Panc1 (cell line): ENCODE data around the gene ARL5C. TPM values are rescaled to one million over a fixed set of nuclear protein-coding genes. Genes with fewer than 3 reads are reported as not detected.

Experiments used
- ATAC-seq: fragments of 200-7000 bp; cut with Tn5 transposase; 2 replicates; pipeline ENCODE4 v1.9.1; 2020; ENCODE audit warnings: mild to moderate bottlenecking, moderate library complexity
- BruUV-seq: library from RNA; stranded (reverse); fragments of 400-500 nt; replicated peaks from 2 replicates; lab custom pipeline; 2021; lab: Mats Ljungman, UMichigan
- CTCF ChIA-PET: fragments of 300-600 bp; sonication (Branson Sonifier 250); formaldehyde crosslinking; loops from one replicate; lab custom pipeline; 2022; ENCODE audit warnings: antibody characterized with exemption; lab: Charles Lee
- POLR2A ChIA-PET: fragments of 300-600 bp; sonication (Branson Sonifier 250); formaldehyde crosslinking; loops from one replicate; lab custom pipeline; 2022; ENCODE audit warnings: antibody characterized with exemption; lab: Charles Lee
- DNase-seq: peaks from one replicate; pipeline ENCODE4 v3.0.0-alpha.2; 2010; ENCODE audit warnings: low read depth, low spot score
- H3K27ac ChIP-seq: 2 replicates; pipeline ENCODE4 v1.5.1; 2011; ENCODE audit warnings: mild to moderate bottlenecking, low read length, inconsistent platforms
- H3K27me3 ChIP-seq: fragments of 200-500 bp; sonication (Bioruptor generic); 2 replicates; pipeline ENCODE4 v1.6.0; 2014; ENCODE audit warnings: low read length, inconsistent platforms; ENCODE audit not compliant: control insufficient read depth, insufficient read depth
- H3K36me3 ChIP-seq: fragments of 200-500 bp; sonication (Bioruptor generic); 2 replicates; pipeline ENCODE4 v1.5.1; 2014; ENCODE audit warnings: inconsistent platforms, mild to moderate bottlenecking, low read length, moderate library complexity; ENCODE audit not compliant: control insufficient read depth, insufficient read depth
- H3K4me1 ChIP-seq: 2 replicates; pipeline ENCODE4 v1.5.1; 2011; ENCODE audit warnings: inconsistent platforms, mild to moderate bottlenecking, low read length, moderate library complexity; ENCODE audit not compliant: control insufficient read depth, insufficient read depth
- H3K4me3 ChIP-seq, 2 experiments: 2 replicates each; pipeline ENCODE4 v1.5.1; 2011 to 2012; ENCODE audit warnings: low read depth in 2 of 2, low read length in 2 of 2, mild to moderate bottlenecking in 2 of 2, inconsistent platforms in 1 of 2, moderate library complexity in 1 of 2
- H3K9me3 ChIP-seq: fragments of 200-500 bp; sonication (Bioruptor generic); 2 replicates; pipeline ENCODE4 v1.5.1; 2014; ENCODE audit warnings: low read depth, mild to moderate bottlenecking, inconsistent platforms, low read length, moderate library complexity; ENCODE audit not compliant: control insufficient read depth, insufficient read depth
- POLR2AphosphoS5 ChIP-seq: IDR thresholded peaks from 2 replicates; pipeline ENCODE4 v1.6.1; 2012; ENCODE audit warnings: mild to moderate bottlenecking, low read depth, low read length, moderate library complexity
- REST ChIP-seq, 2 experiments: IDR thresholded peaks; 2 replicates each; pipeline ENCODE4 v1.6.1; 2011 to 2012; ENCODE audit warnings: low read depth in 2 of 2, control low read depth in 1 of 2, low read length in 1 of 2, mild to moderate bottlenecking in 1 of 2, moderate library complexity in 1 of 2; ENCODE audit not compliant: insufficient read depth in 1 of 2
- SIN3A ChIP-seq: IDR thresholded peaks from 2 replicates; pipeline ENCODE4 v1.6.1; 2012; ENCODE audit warnings: low read depth, mild to moderate bottlenecking, low read length, moderate library complexity, borderline replicate concordance; ENCODE audit not compliant: insufficient read depth
- TCF7L2 ChIP-seq: IDR thresholded peaks from 2 replicates; pipeline ENCODE4 v1.6.1; 2011; ENCODE audit warnings: mild to moderate bottlenecking, low read depth, low read length, inconsistent platforms
- in situ Hi-C: cut with HindIII; loops from 2 replicates; pipeline ENCODE4 v1.10.0; 2016; ENCODE audit warnings: low sequenced_read_pairs, low pct_unique_long_range_greater_than_20kb
- intact Hi-C: fragments of 100-400 bp; cut with micrococcal nuclease; formaldehyde crosslinking; loops from one replicate; pipeline ENCODE4 v1.10.0; 2022; ENCODE audit not compliant: unreplicated experiment
- total RNA-seq: library from RNA; stranded (reverse); gene quantifications from one replicate; pipeline ENCODE4 v1.2.1, GENCODE V29; 2021; ENCODE audit not compliant: unreplicated experiment
- TF ChIP-seq, protein P1 (sequence below): fragments of 450-650 bp; IDR thresholded peaks from 2 replicates; pipeline ENCODE4 v1.5.1; 2017; ENCODE audit warnings: mild to moderate bottlenecking

The ARL5C gene
- total RNA-seq, 1 experiment from 2014 or later: not detected

GRCh38 chr17:39143552-39144093 is 22.3 kb downstream of the ARL5C start:
- BruUV-seq: no TSS peak
- no peak for TF ChIP-seq TCF7L2
- TF ChIP-seq, protein P1, sequence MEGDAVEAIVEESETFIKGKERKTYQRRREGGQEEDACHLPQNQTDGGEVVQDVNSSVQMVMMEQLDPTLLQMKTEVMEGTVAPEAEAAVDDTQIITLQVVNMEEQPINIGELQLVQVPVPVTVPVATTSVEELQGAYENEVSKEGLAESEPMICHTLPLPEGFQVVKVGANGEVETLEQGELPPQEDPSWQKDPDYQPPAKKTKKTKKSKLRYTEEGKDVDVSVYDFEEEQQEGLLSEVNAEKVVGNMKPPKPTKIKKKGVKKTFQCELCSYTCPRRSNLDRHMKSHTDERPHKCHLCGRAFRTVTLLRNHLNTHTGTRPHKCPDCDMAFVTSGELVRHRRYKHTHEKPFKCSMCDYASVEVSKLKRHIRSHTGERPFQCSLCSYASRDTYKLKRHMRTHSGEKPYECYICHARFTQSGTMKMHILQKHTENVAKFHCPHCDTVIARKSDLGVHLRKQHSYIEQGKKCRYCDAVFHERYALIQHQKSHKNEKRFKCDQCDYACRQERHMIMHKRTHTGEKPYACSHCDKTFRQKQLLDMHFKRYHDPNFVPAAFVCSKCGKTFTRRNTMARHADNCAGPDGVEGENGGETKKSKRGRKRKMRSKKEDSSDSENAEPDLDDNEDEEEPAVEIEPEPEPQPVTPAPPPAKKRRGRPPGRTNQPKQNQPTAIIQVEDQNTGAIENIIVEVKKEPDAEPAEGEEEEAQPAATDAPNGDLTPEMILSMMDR: no peak
- TF ChIP-seq POLR2AphosphoS5: no peak
- no peak for TF ChIP-seq REST (IDR thresholded peaks at IDR 0.05; ENCODE audit: insufficient read depth in 1 of 2, low read depth in 2 of 2, low read length in 1 of 2)

DNA sequence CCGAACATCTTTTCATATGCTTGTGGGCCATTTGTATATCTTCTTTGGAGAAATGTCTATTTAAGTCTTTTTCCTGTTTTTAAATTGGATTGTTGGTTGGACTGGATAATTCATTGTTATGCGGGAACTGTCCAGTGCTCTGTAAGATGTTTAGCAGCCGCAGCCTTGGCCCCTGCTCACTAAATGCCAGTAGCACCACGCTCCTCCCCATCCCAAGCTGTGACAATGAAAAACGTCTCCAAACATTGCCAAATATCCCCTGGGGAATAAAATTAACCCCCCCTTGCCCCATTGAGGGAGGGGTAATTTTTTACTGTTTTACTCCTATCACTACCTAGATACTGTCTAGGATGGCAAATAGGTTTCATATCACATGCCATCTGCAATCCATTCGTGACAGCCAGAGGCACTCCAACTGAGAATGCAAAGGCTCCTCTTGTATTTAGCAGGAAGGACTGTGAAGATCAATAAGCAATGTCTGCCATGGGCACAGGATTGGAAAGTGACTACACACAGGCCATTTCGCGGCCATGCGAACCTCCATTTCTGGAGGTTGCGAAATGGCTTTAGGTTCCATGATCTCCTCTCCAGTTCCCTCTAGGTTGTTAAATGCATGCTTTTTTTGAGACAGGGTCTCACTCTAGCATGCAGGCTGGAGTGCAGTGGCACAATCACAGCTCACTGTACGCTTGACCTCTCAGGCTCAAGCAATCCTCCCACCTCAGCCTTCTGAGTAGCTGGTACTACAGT is 23.9 kb downstream of the ARL5C start:
- no peak for ATAC-seq
- BruUV-seq: no TSS peak

More at GRCh38 chr17:39143552-39144093, 22.3 kb downstream of the ARL5C start:
- DNase-seq (no peak), ATAC-seq (no peak)
- Histone ChIP-seq H3K27ac (no peak overlapping the region), H3K9me3 (no peaks in the 10 kb centered on the region), H3K36me3 (no peaks in the 10 kb centered on the region), H3K4me3 (no peak overlapping the region), H3K4me1 (no peaks in the 10 kb centered on the region), H3K27me3 (no peaks in the 10 kb centered on the region)
- CTCF ChIA-PET: no interaction called here
- POLR2A ChIA-PET: no interaction called here
- intact Hi-C loops (no loop called here), in situ Hi-C loops (no loop called here)

More for the DNA sequence above, 23.9 kb downstream of the ARL5C start:
- ChIA-PET POLR2A (no interaction called here), CTCF (no interaction called here)
- no peak overlapping the region for H3K4me3 ChIP-seq
- H3K27me3 ChIP-seq: no peaks in the 10 kb centered on the region
- no peak for DNase-seq
- H3K36me3 ChIP-seq: no peaks in the 10 kb centered on the region
- no peak overlapping the region for H3K27ac ChIP-seq
- no peaks in the 10 kb centered on the region for H3K4me1 ChIP-seq
- TF ChIP-seq SIN3A (no peak), REST (IDR thresholded peaks at IDR 0.05; ENCODE audit: insufficient read depth in 1 of 2, low read depth in 2 of 2, low read length in 1 of 2) (no peak), POLR2AphosphoS5 (no peak), TCF7L2 (no peak)
- TF ChIP-seq, protein P1: no peak
- in situ Hi-C loops (no loop called here), intact Hi-C loops (no loop called here)
- no peaks in the 10 kb centered on the region for H3K9me3 ChIP-seq
